Vagina (tissue), 2 donors: ENCODE results near the gene SIGLEC12. TPM values are rescaled to one million over a fixed set of nuclear protein-coding genes. Genes with fewer than 3 reads are reported as not detected.

Experiments
- DNase-seq, 2 donors: peaks; one replicate each; pipeline ENCODE4 v3.0.0-alpha.2; 2017; ENCODE audit errors: extremely low spot score in 2 of 2
- H3K27ac ChIP-seq: fragments of 200-600 bp; sonication (generic); one replicate; pipeline ENCODE4 v1.5.1; 2019
- H3K27me3 ChIP-seq: fragments of 200-600 bp; sonication (generic); one replicate; pipeline ENCODE4 v1.5.1; 2019
- H3K36me3 ChIP-seq, 2 donors: fragments of 200-600 bp; sonication (generic); one replicate each; pipeline ENCODE4 v1.5.1; 2017 to 2019
- H3K4me1 ChIP-seq: fragments of 200-600 bp; sonication (generic); one replicate; pipeline ENCODE4 v1.5.1; 2019
- H3K4me3 ChIP-seq, 2 donors: fragments of 200-600 bp; sonication (generic); 1 replicate in 1 of 2; 2 replicates in 1 of 2; pipeline ENCODE4 v1.5.1; 2016 to 2019
- H3K9me3 ChIP-seq: fragments of 200-600 bp; sonication (generic); one replicate; pipeline ENCODE4 v1.5.1; 2019
- POLR2A ChIP-seq, 2 donors: fragments of 450-650 bp; IDR thresholded peaks; one replicate each; pipeline ENCODE4 v1.6.1; 2017; ENCODE audit warnings: antibody characterized with exemption in 2 of 2, mild to moderate bottlenecking in 2 of 2, moderate library complexity in 2 of 2
- POLR2AphosphoS5 ChIP-seq, 2 donors: sonication (generic); formaldehyde crosslinking; IDR thresholded peaks; one replicate each; pipeline ENCODE4 v1.9.0; 2017; ENCODE audit warnings: antibody characterized with exemption in 2 of 2, mild to moderate bottlenecking in 2 of 2, low read depth in 1 of 2; ENCODE audit not compliant: insufficient read depth in 1 of 2
- intact Hi-C: fragments of 100-400 bp; cut with DNase I; formaldehyde crosslinking; loops from one replicate; pipeline ENCODE4 v1.15.1; 2023
- total RNA-seq: library from RNA; depleted of rRNA; stranded (reverse); fragments of >200 nt; gene quantifications from one replicate; pipeline ENCODE4 v1.2.3, GENCODE V29; 2016
- TF ChIP-seq, protein P1 (sequence below), 3 experiments: fragments of 450-650 bp in 2 of 3; fragments of 200-600 bp in 1 of 3; sonication (generic) in 1 of 3; IDR thresholded peaks; one replicate each; pipeline ENCODE4 v1.5.1; 2017 to 2019; ENCODE audit warnings: antibody characterized with exemption in 3 of 3, mild to moderate bottlenecking in 2 of 3, moderate library complexity in 2 of 3

Gene SIGLEC12
- total RNA-seq, 1 donor from 2014 or later = not detected

DNA sequence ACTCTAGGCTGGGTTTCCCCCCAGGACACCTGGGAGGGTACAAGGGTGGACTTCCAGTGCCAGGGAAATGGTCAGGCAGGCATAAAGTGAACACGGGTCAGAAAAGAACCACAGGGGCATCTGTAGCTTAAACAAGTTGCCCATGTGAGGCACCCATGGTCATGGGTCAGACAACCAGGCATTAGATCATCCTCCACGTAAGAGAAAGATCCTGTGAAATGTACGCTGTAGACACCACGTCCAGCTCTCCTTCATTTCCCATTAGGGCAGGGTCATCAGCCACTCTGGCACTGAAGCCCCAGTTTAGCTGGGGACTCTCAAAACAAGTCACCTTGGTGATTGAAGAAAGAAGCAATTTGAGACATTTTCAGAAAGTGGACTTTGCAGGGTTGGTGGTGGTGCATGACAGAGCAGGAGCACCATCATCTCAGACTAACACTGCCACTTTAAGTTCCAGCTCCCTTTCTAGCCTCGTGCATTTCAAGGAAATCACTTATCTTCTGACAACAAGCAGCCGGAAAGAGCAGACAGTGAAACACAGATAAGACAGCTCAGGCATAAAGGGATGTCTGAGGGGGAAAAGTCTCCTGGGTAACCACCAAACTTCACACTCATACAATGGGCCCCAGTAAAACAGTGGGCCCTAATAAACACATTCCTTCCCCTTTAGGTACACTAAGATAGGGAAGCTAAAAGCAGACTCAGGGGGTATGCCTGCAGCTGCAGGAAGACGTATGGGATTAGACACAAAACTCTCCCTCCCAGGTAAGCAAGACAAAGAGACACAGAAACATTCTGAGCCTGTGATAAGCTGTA, 46.0 kb upstream of the SIGLEC12 start:
- Histone ChIP-seq H3K4me1 (no peaks in the 10 kb centered on the region), H3K36me3 (no peaks in the 10 kb centered on the region), H3K27ac (no peak overlapping the region), H3K27me3 (no peaks in the 10 kb centered on the region), H3K4me3 (no peak overlapping the region), H3K9me3 (no peaks in the 10 kb centered on the region)
- intact Hi-C loops = no loop called here
- no peak for DNase-seq
- TF ChIP-seq POLR2A (IDR thresholded peaks at IDR 0.05) = no peak
- TF ChIP-seq, protein P1, sequence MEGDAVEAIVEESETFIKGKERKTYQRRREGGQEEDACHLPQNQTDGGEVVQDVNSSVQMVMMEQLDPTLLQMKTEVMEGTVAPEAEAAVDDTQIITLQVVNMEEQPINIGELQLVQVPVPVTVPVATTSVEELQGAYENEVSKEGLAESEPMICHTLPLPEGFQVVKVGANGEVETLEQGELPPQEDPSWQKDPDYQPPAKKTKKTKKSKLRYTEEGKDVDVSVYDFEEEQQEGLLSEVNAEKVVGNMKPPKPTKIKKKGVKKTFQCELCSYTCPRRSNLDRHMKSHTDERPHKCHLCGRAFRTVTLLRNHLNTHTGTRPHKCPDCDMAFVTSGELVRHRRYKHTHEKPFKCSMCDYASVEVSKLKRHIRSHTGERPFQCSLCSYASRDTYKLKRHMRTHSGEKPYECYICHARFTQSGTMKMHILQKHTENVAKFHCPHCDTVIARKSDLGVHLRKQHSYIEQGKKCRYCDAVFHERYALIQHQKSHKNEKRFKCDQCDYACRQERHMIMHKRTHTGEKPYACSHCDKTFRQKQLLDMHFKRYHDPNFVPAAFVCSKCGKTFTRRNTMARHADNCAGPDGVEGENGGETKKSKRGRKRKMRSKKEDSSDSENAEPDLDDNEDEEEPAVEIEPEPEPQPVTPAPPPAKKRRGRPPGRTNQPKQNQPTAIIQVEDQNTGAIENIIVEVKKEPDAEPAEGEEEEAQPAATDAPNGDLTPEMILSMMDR (IDR thresholded peaks at IDR 0.05) = no peak
- no peak for TF ChIP-seq POLR2AphosphoS5 (IDR thresholded peaks at IDR 0.05; ENCODE audit: insufficient read depth in 1 of 2, low read depth in 1 of 2)

DNA sequence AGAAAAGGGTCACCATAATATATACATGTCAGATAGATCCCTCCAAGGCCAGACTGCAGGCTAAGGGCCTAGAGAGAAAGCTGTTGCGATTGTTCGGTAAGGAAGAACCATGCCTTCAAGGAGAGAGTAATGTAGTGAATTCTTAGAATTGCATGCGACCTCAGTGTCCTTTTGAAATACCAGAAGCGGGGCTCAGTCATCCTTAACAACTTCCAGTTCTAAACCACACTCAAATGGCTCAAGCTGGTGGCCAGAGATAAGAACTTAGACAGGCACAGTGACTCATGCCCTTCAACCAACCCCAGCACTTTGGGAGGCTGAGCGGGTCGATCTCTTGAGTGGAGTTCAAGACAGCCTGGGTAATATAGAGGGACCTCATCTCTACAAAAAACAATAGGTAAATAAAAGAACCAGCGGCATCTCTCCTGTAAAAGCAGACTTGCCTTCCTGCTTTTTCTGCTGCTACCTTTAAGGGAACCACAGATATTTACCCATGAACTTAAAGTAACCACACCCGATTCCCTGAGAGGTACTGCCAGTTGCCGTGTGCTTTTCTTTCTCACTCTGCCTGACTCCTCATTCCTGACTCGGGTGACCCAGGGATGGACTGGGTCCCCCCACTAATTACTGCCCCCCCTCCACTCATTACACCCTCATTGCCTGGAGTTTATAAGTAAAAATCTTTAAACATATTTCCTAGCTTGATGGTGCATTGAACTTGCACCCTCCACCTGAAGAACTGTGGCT, 45.2 kb upstream of the SIGLEC12 start:
- Histone ChIP-seq H3K4me1 (no peaks in the 10 kb centered on the region), H3K36me3 (no peaks in the 10 kb centered on the region), H3K27ac (no peak overlapping the region), H3K9me3 (no peaks in the 10 kb centered on the region), H3K27me3 (no peaks in the 10 kb centered on the region), H3K4me3 (no peak overlapping the region)
- no peak for DNase-seq
- TF ChIP-seq POLR2AphosphoS5 (IDR thresholded peaks at IDR 0.05; ENCODE audit: insufficient read depth in 1 of 2, low read depth in 1 of 2) (no peak), POLR2A (IDR thresholded peaks at IDR 0.05) (no peak)
- TF ChIP-seq, protein P1 (IDR thresholded peaks at IDR 0.05) = no peak
- intact Hi-C loops = no loop called here

DNA sequence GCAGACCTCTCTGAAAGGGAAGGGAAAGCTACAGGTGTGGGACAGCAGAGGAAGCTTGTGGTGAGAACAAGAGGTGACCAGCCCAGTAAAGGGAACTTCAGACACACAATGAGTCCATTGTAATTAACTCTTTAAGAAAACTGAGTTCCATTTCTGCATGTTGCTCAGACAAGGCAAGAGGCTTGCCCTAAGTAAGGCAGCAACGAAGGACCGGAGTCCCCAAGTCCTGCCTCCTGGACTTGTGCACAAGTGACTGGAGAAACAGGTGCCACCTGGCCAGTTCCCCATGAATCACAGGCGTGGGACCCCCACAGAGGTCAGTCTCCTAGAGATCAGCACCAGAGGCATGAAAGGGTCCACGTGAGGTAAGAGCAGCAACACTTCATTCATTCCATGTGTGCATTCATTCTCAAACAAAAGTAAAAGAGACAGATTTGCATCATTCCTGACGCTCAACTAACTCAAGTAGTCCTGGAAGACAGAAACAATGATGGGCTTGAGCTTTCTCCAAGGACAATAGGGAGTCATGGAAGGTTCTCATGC, 44.6 kb upstream of the SIGLEC12 start:
- Histone ChIP-seq H3K9me3 (no peaks in the 10 kb centered on the region), H3K4me3 (no peak overlapping the region), H3K27me3 (no peaks in the 10 kb centered on the region), H3K4me1 (no peaks in the 10 kb centered on the region), H3K36me3 (no peaks in the 10 kb centered on the region), H3K27ac (no peak overlapping the region)
- intact Hi-C loops = no loop called here
- DNase-seq = no peak
- TF ChIP-seq, protein P1 (IDR thresholded peaks at IDR 0.05) = no peak
- no peak for TF ChIP-seq POLR2AphosphoS5 (IDR thresholded peaks at IDR 0.05; ENCODE audit: insufficient read depth in 1 of 2, low read depth in 1 of 2)

DNA sequence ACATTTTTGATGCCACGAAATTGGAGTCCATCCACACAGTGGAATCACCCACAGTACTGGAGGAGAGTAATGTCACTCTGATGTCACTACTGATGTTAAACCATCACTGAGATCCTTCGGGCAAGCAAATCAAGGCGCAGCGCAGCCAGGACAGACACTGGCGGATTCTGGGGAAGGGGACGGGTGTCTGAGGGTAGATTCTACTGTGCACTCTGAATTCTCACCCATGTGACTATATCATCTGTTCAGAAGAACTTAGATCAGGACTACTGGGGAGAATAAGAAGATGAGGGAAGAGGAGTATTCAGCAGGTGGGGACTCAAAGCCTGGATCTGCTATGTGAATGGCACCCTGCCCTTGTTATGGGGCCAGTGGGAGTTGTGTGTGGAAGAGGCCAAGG, 42.4 kb upstream of the SIGLEC12 start:
- intact Hi-C loops = no loop called here
- no peaks in the 10 kb centered on the region for H3K9me3 ChIP-seq
- H3K27ac ChIP-seq = no peak overlapping the region
- H3K36me3 ChIP-seq = no peaks in the 10 kb centered on the region
- no peak for DNase-seq
- no peaks in the 10 kb centered on the region for H3K4me1 ChIP-seq
- H3K4me3 ChIP-seq = no peak overlapping the region
- H3K27me3 ChIP-seq = no peaks in the 10 kb centered on the region
- TF ChIP-seq POLR2AphosphoS5 (IDR thresholded peaks at IDR 0.05; ENCODE audit: insufficient read depth in 1 of 2, low read depth in 1 of 2) (no peak), POLR2A (IDR thresholded peaks at IDR 0.05) (no peak)
- TF ChIP-seq, protein P1 (IDR thresholded peaks at IDR 0.05) = no peak
